GM18511 (cell line): ENCODE measurements around the gene ZNF664.

Source experiments
- ATAC-seq: cut with Tn5 transposase; IDR thresholded peaks from one replicate; pipeline ENCODE4 v1.9.1; 2021; ENCODE audit warnings: mild to moderate bottlenecking, moderate library complexity; ENCODE audit not compliant: unreplicated experiment

ZNF664 gene

DNA sequence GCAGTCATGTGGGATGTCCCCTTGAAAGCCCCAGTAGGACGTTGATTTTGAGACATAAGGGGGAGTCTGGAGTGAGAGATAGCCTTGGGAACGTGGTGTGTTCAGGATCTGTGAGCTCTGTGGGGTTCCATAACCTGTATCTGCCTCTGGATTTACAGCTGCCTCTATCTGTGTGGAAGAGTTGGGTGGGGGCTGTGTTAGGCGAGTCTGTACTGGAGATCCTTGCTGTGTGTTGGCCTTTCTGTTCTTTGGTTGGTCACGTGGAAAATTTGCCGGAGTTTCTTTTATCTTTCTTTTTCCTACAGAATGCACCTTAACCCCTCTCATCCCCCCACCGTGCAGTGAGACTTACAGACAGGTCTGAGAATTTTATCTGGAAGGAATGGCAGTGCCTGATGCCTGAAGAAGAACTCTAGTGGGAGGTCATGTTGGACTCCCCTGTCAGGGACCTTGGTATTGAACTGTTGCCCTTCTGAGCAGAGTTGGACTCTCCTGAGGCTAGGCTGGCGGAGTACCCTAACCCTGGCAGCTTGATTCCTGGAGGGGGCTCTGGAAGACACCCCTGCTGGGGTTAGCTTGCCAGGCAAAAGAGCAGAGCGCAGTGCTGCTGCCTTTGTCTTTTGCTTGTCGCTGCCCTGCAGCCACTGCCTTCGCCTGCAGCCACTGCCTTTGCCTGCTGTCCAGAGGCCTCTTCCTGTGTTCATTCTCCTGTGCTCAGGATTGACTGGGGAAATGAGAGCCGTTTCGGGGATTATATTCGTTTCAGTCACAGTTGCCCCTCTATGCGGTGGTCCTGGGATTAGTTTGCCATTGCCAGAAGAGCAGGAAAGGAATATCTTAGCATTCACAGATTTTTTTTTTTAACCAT, 34.1 kb downstream of the ZNF664 start:
- no peak for ATAC-seq

DNA sequence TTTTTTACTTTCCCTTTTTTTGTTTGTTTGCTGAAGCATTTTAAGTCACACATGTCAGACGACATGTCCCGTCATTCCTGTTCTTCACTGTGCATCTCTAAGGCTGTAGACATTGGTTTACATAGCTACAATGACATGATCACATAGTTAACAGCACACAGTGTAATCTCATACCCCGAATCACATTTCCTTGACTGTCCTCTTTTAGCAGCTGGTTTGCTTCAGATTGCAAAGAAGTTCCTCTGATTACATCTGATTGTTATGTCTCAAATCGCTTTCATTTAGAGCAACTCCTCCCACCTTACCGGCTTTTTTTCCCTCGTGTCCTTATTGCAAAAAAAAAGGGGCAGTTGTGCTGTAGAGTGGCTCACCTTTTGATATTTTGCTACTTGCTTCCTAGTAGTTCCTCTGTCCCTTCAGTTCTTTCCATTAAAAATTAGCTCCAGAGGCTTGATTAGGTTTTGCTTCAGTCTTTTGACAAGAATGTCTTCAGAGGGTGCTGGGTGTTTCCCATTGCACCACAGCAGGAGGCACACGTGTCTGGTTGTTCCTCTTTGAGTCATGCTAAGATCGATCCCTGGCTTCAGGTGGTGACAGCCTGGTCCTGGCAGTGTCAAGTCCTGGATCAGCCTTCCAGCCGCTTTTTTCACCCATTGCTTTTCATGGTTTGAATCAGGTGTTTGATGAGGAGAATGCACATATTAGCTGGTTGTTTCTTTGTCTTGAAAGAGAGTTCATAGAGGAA, 35.0 kb downstream of the ZNF664 start:
- ATAC-seq: no peak

DNA sequence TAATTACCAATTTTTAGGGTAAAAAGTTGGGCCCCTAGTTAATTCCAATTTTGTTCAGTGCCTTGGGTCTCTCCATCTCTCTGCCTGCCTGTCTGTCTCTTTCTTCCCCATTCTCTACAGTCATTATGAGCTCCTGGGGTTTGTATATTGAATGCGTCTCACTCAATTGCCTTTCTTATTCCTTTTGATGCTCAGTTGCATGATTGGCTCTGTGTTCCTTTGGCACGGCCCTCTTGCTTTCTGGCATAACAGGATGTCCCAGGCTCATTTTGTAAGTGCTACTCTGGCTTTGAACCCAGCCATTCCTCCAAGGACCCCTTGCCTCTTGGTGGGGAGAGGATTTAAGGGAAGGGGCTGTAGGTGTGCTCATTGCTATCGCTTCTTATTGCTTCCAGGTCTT, 35.6 kb downstream of the ZNF664 start:
- no peak for ATAC-seq

DNA sequence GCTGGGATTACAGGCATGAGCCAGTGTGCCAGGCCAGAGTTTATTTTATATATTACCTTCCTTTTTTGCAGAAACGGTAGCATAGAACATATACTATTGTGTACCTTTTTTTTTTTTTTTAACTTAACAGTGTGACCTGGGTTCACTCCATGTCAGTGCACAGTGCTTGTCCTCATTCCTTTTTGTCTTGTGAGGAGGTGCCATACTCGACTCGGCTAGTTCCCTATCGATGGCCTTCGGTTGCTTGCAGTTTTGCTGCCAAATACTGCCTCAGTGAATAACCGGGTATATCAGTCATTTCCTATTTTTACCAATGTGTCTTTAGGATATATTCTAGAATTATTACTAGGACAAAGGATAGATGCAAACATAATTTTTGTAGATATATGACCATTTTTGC, 36.8 kb downstream of the ZNF664 start:
- no peak for ATAC-seq

DNA sequence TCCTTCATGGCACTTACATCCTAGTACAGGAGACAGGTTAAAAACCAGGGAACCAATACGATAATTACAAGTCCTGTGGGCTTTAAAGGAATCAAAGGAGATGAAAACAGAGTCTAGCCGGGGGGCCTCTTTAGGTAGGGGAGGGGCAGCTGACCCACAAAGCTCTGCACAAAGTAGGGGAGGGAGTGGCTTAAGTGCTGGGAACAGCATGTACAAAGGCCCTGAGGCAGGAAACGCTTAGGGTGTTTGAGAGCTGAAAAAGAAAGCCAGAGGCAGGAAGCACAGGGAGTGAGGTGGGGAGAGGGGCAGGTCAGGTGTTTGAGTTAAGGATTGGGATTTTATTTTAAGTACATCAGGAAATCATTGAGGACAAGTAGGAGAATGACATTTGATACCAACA, 37.7 kb downstream of the ZNF664 start:
- no peak for ATAC-seq

DNA sequence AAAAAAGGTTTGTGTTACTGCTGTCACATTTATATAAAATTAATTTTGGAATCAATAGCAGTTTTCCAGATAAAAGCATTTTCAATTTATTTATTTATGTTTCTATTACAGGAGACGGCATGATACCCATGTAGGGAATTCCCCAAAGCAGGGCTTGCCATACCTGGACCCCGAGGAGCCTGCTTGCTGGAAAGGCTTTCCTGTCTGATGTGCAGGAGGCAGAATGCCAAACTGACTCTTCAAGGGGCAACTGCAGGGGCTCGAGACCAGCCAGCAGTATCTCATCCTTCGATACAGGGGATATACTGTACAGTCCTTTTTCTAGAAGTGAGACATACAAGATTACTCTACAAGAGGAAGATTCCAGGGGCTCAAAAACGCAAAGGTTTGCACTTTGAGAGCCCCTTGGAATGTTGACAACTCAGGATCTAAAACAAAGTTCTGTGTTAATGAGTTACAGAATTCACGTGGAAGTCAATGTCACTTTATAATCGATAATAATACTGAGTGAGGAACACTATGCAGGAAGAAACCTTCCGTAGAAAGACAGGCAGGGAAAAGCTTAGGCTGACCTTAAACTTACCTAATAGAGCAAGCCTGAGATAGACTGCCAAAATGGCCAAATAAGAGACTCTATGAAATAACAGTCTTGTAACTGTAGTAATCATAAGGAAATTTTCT, 38.6 kb downstream of the ZNF664 start:
- no peak for ATAC-seq

DNA sequence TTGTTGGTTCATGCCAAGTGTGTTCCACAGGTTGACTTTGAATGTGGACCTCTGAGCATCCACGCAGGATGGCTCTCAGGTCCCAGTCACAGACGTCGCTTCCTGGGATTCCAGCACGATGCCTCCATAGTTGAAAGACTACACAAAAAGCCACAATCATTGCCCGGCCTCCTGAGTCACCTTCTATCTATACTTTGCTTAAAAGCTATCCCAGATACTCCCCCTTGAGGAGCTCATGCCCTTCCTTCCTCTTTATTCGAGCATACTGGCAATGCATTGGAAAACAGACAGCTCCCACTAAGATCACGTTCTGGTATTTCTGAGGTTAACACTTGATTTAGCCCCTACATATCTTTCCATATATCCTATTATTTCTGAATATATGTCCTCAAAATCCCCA, 40.1 kb downstream of the ZNF664 start:
- no peak for ATAC-seq

DNA sequence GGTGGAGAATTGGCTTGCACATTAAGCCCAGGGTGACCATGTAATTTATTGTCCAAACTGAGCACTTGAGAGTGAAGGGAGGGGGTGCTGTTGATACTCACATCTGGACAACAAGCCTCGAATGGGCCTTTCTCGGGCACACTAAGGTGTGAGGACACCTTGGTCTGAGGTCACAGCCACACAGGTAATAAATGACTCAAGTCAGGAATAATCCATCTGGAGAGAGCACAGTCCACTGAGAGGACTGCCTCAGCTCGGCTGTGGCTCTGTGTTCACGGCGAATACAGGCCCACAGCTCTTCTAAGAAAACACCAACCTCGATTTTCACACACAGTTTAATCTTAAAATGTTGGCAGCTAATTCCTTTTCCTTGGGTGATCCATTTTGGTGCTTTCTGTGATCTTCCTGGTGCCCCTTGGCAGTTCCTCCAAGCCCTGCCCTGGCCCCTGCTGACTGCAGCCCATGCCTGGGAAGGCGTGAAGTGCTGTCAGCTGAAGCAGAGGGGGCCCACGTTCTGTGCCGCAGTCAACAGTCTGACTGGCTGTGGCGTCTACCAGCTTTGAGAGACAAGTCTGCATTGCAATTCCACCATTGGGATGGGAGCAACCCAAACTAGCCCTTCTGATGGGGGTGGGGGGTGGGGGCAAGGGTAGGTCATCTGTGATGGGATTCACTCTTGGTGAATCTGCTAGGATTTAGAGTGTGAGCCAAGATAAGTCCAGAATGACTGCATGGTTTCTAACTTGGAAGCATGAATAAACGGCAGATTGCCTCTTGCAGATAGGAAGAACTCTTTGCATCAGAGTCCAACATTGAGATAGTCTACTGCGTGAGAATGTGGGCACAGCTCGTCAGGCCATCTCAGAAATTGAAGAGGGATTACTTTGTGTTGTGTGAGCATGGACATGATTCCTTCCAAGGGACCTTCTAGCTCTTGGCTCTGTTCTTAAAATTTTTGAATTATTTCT, 42.8 kb downstream of the ZNF664 start:
- ATAC-seq: no peak

DNA sequence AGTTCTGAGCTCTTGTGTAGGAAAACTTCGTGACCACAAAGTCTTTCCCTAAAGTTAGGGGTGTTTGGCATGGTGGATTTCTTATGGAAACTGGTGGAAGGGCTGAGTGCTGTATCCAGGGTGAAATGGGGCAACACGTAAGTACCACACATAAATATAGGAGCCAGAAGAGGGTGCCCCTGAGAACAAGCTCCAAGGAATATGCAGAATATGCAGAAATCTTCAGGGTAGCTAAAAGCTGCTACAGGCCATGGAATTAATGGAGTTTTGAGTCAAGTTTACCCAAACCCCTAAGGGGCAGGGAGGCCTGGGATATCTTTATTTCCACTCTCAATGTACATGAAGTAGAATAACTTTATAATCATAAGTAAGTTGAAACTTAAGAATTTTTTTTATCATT, 44.0 kb downstream of the ZNF664 start:
- ATAC-seq: no peak

DNA sequence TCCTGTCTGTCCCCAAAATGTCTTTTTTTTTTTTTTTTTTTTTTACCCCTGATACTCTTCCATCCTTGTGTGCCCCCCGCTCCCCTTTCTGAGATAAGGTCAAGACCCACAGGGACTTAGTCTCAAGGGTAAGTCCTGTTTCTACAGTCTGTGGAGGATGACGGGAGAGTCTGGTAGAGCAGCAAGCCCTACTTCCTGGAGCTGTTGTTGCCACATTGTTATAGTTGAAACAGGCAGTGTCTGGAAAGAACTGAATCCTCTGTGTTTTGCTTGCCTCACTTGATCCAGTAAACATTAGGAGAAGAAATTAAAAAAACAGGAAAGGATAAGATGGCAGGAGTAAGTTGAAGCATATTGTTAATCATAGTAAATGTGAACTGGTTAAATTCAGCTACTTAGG, 45.5 kb downstream of the ZNF664 start:
- ATAC-seq: no peak

DNA sequence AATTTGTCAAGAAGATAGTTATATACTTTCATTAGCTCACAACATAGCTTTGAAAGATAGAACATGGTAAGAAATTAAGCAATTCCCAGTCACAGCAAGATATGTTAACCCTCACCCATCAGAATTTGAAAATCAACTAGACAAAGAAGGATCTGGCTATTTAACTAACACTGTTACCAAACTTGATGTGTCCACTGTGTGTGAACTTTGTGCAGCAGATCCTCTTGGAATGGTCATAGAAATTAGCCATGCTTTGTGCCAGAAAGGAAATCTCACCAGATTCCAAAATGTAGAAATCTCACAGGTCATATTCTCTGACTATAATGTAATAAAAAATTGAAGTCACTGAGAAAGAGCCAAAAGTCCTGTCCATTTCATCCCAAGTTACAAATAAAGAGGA, 46.1 kb downstream of the ZNF664 start:
- no peak for ATAC-seq

DNA sequence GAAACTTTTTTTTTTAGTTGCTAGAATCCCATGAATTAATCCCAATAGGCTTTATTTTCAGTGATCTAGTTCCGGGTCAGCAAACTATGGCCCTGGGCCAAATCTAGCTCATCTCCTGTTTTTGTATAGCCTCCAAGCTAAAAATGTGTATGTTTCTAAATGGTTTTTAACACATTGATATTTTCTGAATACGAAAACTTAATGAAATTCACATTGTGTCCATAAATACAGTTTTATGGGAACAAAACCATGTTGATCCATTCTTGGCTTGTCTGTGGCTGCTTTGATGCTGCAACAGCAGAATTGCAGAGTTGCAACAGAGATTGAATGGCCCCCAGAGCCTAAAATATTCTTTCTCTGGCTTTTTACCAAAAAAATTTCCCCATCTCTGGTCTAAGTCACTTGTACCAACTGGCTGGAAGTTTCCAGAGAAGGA, 47.5 kb downstream of the ZNF664 start:
- ATAC-seq: no peak

DNA sequence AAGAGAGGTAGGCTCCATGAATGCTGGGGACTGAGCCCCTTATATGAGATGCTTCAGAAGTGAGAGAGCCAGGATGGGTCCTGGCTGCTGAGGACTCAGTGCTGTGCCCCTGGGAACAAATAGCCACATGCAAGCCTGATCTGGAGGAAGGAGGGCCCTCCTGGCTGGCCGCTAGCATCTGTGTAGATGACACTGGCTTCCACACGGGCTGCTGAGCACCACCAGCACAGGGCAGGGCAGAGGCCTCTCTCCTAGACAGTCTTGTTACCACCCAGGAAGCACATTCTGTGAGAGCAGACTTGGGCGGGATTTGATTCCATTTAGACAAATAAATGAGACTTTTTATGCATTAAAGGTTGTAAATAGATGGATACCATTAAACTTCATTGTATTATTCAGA, 48.0 kb downstream of the ZNF664 start:
- no peak for ATAC-seq

DNA sequence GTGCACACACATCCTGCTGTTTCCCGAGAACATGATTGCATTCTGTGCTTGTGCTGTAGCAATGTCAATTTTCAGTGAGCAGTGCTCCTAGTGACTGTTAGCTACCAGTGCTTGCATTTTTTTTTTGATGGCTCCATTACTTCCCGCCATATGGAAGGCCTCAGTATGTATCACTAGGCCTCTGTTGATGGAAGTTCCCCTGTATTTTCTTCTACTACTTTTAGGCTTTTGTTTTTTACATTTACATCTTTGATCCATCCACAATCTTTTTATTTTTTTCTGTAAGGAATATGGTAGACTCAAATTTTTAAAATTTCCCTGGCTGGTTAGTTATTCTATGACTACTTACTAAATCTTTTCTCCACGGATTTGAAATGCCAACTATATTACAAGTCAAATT, 49.1 kb downstream of the ZNF664 start:
- no peak for ATAC-seq

DNA sequence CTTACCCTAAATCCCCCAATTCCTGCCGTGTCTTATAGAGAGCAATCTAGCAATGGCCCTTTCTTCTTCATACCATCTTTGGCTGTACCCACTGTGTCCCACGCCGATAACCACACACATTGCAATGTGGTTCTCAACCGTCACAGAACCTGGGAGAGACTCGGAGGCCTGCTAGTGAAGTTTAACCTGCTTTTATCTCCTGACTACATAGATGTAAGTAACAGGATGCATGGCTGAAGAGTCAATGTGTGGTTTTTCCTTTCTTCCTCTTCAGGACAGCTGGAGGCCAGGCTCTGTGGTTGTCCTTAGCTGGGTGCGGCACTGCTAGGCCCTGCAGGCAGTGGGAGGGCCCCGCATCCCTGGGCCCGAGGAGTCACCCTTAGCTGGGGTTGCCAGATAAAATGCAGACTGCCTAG, 51.3 kb downstream of the ZNF664 start:
- no peak for ATAC-seq

DNA sequence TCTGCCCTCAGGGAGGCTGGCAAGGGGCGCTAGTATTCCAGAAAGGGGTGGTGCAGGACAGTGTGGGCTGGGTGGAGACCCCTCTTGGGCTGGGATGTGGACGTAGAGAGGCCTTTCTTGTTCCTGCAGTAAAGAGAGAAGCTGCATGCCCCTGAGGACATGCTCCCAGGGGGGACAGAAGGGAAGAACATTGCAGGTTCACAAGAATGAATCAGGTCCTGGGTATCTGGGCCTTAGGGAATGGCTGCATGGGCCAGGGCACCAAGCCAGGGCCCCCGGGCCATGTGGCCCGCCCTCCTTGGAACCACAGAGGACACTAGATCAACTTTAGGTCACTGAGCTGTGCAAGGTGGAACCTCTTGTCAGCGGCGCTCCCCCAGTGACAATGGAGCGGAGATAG, 51.8 kb downstream of the ZNF664 start:
- no peak for ATAC-seq

DNA sequence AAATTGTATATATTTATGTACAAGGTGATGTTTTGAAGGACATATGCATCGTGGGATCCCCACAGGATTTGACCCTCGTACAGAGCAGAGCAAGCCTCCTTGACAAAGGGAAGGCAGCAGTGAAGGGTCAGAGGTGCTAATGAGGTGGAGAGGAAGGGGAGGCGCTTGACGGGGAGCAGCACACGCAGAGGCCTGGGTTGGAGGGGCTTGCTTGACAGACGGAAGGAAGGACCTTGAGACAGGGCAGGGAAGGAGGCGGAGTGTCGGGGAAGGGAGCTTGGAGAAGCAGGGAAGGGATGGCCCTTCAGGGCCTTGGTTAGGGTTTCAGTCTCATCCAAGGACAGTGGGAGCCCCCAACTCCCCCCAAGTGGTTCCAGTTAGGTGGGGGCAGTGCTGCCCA, 52.6 kb downstream of the ZNF664 start:
- no peak for ATAC-seq

DNA sequence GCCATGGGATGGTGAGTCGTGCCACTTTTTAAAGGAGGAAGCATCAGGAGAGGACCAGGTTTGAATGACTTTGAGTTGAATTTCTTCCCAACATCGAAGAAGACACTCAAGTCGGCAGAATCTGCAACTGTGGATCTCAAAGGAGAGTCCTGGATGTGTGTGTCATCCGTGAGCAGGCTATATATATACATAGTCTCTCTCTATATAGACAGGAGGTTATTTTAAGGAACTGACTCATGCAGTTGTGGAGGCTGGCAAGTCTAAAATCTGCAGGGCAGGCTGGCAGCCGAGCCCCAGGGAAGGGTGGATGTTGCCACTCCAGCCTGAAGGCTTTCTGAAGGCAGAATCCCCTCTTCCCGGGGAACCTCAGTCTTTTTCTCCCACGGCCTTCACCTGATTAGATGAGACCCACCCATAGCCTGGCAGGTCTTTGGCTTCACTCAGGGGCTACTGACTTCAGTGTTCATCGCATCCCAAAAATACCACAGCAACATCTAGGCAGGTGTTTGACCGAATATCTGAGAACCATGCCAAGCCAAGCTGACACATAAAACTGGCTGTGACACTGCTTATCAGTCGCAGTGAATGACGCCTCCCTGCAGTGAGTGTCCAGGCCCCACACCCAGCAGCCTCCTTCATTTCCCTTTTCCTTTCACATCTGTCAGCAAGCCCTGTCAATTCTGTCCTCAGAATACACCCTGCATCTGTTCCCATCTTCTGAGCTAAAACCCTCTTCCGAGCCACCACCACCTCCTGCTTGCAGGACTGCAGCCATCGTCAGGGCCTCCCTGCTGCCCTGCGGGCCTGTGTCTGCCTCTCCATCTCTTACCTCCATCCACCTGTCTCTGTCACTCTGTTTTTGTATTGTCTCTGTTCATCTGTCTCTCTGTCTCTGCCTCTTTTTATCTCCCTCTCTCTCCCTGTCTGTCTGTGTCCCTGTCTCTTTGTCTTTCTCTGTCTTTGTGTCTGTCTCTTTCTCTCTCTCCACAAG, 54.0 kb downstream of the ZNF664 start:
- no peak for ATAC-seq

DNA sequence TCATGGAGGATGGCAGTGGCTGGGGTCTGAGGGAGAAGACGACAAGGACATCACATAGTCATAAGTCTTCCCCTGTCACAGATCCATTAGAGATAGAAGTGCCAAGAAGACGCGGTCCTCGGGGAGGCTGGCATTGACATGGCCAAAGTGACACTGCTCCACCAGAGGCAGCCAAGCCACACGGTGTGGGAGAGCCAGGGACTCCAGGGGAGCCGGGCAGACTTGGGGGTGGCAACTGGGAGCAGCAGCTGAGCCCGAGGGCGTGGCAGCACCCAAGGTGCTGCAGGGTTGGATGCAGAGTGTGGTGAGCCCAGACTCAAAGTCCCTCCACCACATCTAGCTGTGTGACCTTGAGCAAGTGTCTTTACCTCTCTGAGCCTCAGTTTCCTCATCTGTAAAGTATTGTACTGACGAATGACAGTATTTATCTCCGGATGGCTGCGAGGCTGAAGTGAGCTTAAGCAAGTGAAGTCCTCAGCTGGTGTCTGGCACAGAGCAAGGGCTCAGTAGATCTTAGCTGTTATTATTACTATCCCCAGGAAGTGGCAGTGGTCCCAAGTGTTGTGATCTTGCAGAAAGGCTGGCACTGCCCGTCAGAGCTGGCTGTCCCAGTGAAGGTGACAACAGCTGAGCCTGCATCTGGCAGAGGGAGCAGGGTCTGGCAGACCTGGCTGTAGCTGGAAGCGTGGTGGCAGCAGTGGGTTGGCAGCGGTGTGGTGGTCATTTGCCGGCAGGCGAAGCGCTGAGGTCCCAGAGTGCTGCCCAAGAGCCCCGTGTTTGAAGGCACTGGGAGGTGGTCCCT, 54.9 kb downstream of the ZNF664 start:
- no peak for ATAC-seq
